Measurements from ENCODE around the gene SH3RF2.

- no peak for TF ChIP-seq POLR2A (IDR thresholded peaks at IDR 0.05)
- no peak for TF ChIP-seq CTCF (IDR thresholded peaks at IDR 0.05)
These were observed 5.2 kb downstream of the SH3RF2 start for GRCh38 chr5:145941448-145942130.

Data from ovary (tissue), 3 donors.